ACHN (cell line): ENCODE data around the gene TEFM.
A peak's percentile ranks its signal among the peaks of the same experiment; 100 is the strongest.
"Not testable (repeated sequence)": the region's sequence is repeated elsewhere in the genome, so short reads cannot be mapped to it uniquely, and the experiment has no call there.

Source experiments
- DNase-seq: peaks from one replicate; pipeline ENCODE4 v3.0.0-alpha.2; 2015
- in situ Hi-C: cut with HindIII; loops from 2 replicates; pipeline ENCODE4 v1.10.0; 2017; ENCODE audit warnings: low sequenced_read_pairs, low pct_ligation_motif_present, low pct_unique_long_range_greater_than_20kb

TEFM gene

GRCh38 chr17:30922235-30923030 lies 16.4 kb upstream of the TEFM start:
- DNase-seq: peak; percentile 18
- in situ Hi-C loops: no loop called here

GRCh38 chr17:30921544-30922196 lies 15.6 kb upstream of the TEFM start, which contains the start of gene ADAP2:
Gene ADAP2 (plus strand): TSS chr17:30921945. CDS start chr17:30922015, 70 bp downstream.
- in situ Hi-C loops: no loop called here
- DNase-seq: peak; percentile 73

GRCh38 chr17:30920683-30921543 lies 14.9 kb upstream of the TEFM start:
- in situ Hi-C loops: no loop called here
- no peak for DNase-seq

- in situ Hi-C loops: no loop called here
- DNase-seq: peak; percentile 58
Measured at GRCh38 chr17:30920282-30920681, 14.2 kb upstream of the TEFM start.

GRCh38 chr17:30917050-30917449 lies 11.0 kb upstream of the TEFM start:
- in situ Hi-C loops: no loop called here
- DNase-seq: no peak

GRCh38 chr17:30915833-30916611 lies 10.0 kb upstream of the TEFM start:
- in situ Hi-C loops: no loop called here
- DNase-seq: no peak

GRCh38 chr17:30913955-30914354 lies 7.9 kb upstream of the TEFM start:
- in situ Hi-C loops: no loop called here
- DNase-seq: no peak

- DNase-seq, in situ Hi-C loops: not testable (repeated sequence)
Measured at GRCh38 chr17:30910151-30910550, 4.1 kb upstream of the TEFM start.

- in situ Hi-C loops: no loop called here
- DNase-seq: no peak
Measured at GRCh38 chr17:30908717-30909420, 2.8 kb upstream of the TEFM start.

GRCh38 chr17:30905742-30906100 lies 317 bp downstream of the TEFM start:
- DNase-seq: peak; percentile 21
- in situ Hi-C loops: no loop called here

GRCh38 chr17:30897311-30897710 lies 8.7 kb downstream of the TEFM start:
- in situ Hi-C loops: no loop called here
- no peak for DNase-seq

GRCh38 chr17:30894236-30894635 lies 11.8 kb downstream of the TEFM start:
- DNase-seq: no peak
- in situ Hi-C loops: no loop called here

- in situ Hi-C loops: no loop called here
- DNase-seq: no peak
Measured at GRCh38 chr17:30886187-30886586, 19.9 kb downstream of the TEFM start.

- no peak for DNase-seq
- in situ Hi-C loops: no loop called here
Measured at GRCh38 chr17:30869005-30869404, 37.0 kb downstream of the TEFM start.

- DNase-seq: no peak
- in situ Hi-C loops: no loop called here
Measured at GRCh38 chr17:30864636-30865035, 41.4 kb downstream of the TEFM start.

- DNase-seq: no peak
- in situ Hi-C loops: no loop called here
Measured at GRCh38 chr17:30858556-30859250, 47.3 kb downstream of the TEFM start.

- DNase-seq: no peak
- in situ Hi-C loops: no loop called here
Measured at GRCh38 chr17:30854146-30854545, 51.9 kb downstream of the TEFM start.
